H1 (cell line): Measurements from ENCODE around the gene CAPN2. TPM values are rescaled to one million over a fixed set of nuclear protein-coding genes. Genes with fewer than 3 reads are reported as not detected.

Source experiments
- CHD7 ChIP-seq: fragments of 300-600 bp; sonication (generic); IDR thresholded peaks from 2 replicates; pipeline ENCODE4 v1.7.1; 2012; ENCODE audit warnings: low read length, moderate library complexity, mild to moderate bottlenecking, inconsistent platforms; ENCODE audit not compliant: insufficient replicate concordance
- CTBP2 ChIP-seq: IDR thresholded peaks from 2 replicates; pipeline ENCODE4 v1.7.0; 2011; ENCODE audit warnings: borderline replicate concordance, mild to moderate bottlenecking, moderate library complexity, mixed read lengths, low read length; ENCODE audit not compliant: insufficient read depth, insufficient read length
- SP4 ChIP-seq: IDR thresholded peaks from 2 replicates; pipeline ENCODE4 v1.6.1; 2012; ENCODE audit warnings: low read length, inconsistent platforms
- YY1 ChIP-seq: IDR thresholded peaks from 2 replicates; pipeline ENCODE4 v1.6.1; 2011; ENCODE audit warnings: low read depth, mild to moderate bottlenecking, low read length
- polyA plus RNA-seq, 7 experiments: library from polyadenylated mRNA; depleted of rRNA in 3 of 7; stranded (reverse) in 5 of 7; unstranded in 2 of 7; fragments of >200 nt in 5 of 7; fragments of 200-250 nt in 2 of 7; gene quantifications; 1 replicate in 5 of 7; 2 replicates in 1 of 7; 4 replicates in 1 of 7; pipeline versions ENCODE4 v1.2.1 to v1.2.3, GENCODE V29; 2011 to 2013; ENCODE audit warnings: missing spikeins in 2 of 7, mixed read lengths in 2 of 7
- total RNA-seq: library from RNA; stranded (reverse); fragmentation: NEBNext Ultra II Directional; extraction: Animal tissue kit (Norgen Biotek cat#: 25700); gene quantifications from 2 replicates; pipeline ENCODE4 v1.2.1, GENCODE V29; 2021

CAPN2 gene
- total and polyA plus RNA-seq, 2 of the 8 experiments (the other 6 are each of a cell fraction or from before 2014, with no cell fraction given) = 9.2 to 10.3 TPM

- no peak for TF ChIP-seq CHD7
- no peak for TF ChIP-seq YY1
- TF ChIP-seq SP4 = no peak
- no peak for TF ChIP-seq CTBP2
Measured at GRCh38 chr1:223723351-223723904, 11.1 kb downstream of the CAPN2 start (continued).
